Right ventricle myocardium inferior (tissue), 1 donor: ENCODE results near the gene CSNK1G3. TPM values are rescaled to one million over a fixed set of nuclear protein-coding genes. Genes with fewer than 3 reads are reported as not detected.
"Not testable (repeated sequence)": the region's sequence is repeated elsewhere in the genome, so short reads cannot be mapped to it uniquely, and the experiment has no call there.

Source experiments
- ATAC-seq: fragments of 200-7000 bp; cut with Tn5 transposase; one replicate; pipeline ENCODE4 v1.9.1; 2020; ENCODE audit warnings: mild to moderate bottlenecking, moderate library complexity
- DNase-seq: peaks from one replicate; pipeline ENCODE4 v3.0.0; 2021; ENCODE audit errors: missing footprints
- intact Hi-C: fragments of 100-400 bp; cut with DNase I; formaldehyde crosslinking; loops from one replicate; pipeline ENCODE4 v1.11.0; 2022
- long read RNA-seq: library from polyadenylated mRNA; unstranded; transcript quantifications from one replicate; pipeline ENCODE4 v2.0.0, GENCODE V29; 2021
- total RNA-seq: library from RNA; stranded (reverse); fragmentation: NEBNext Ultra II Directional; extraction: Animal tissue kit (Norgen Biotek cat#: 25700); gene quantifications from one replicate; pipeline ENCODE4 v1.2.1, GENCODE V29; 2021
- donor health status: DM: no; HTN: yes; CAD: no; lungs with severe emphysema.

The CSNK1G3 gene
- 20.6 TPM for total RNA-seq
- long read RNA-seq, full-length matches to known transcripts = 3 of 7 reads
- long read RNA-seq, partial matches to known transcripts = 0 of 7 reads
- long read RNA-seq, other reads (novel, unspliced or antisense) = 4 of 7 reads

- ATAC-seq (peak; percentile 99), DNase-seq (peak; percentile 97)
- intact Hi-C loops = loop anchor here (1.0 to 5.0 kb wide), 3 partner anchors 70 to 99 kb away; partner anchors contain the start of gene CEP120
Measured at GRCh38 chr5:123511648-123512605, at the start of gene CSNK1G3. TSS of gene CSNK1G3 (plus strand) at chr5:123512177. CDS start at chr5:123545664, 33,487 bp downstream.

GRCh38 chr5:123466839-123467238, 45.1 kb upstream of the CSNK1G3 start:
- intact Hi-C loops, DNase-seq, ATAC-seq: not testable (repeated sequence)

GRCh38 chr5:123471385-123471784, 40.6 kb upstream of the CSNK1G3 start:
- intact Hi-C loops = no loop called here
- ATAC-seq (no peak), DNase-seq (no peak)

- DNase-seq = no peak
- ATAC-seq = peak; percentile 50
Measured at GRCh38 chr5:123472150-123472924, 39.6 kb upstream of the CSNK1G3 start.

GRCh38 chr5:123474228-123474627, 37.7 kb upstream of the CSNK1G3 start:
- intact Hi-C loops = no loop called here
- ATAC-seq (no peak), DNase-seq (no peak)

More at GRCh38 chr5:123472150-123472924, 39.6 kb upstream of the CSNK1G3 start:
- intact Hi-C loops = no loop called here

- DNase-seq = no peak
Measured at GRCh38 chr5:123476731-123477130, 35.2 kb upstream of the CSNK1G3 start.

GRCh38 chr5:123478546-123478945, 33.4 kb upstream of the CSNK1G3 start:
- intact Hi-C loops = no loop called here
- DNase-seq (no peak), ATAC-seq (no peak)

More at GRCh38 chr5:123476731-123477130, 35.2 kb upstream of the CSNK1G3 start:
- ATAC-seq = no peak
- intact Hi-C loops = no loop called here

- DNase-seq = no peak
- no peak for ATAC-seq
- intact Hi-C loops = no loop called here
Measured at GRCh38 chr5:123482258-123482657, 29.7 kb upstream of the CSNK1G3 start.

GRCh38 chr5:123483446-123484077, 28.4 kb upstream of the CSNK1G3 start:
- no peak for ATAC-seq
- intact Hi-C loops = no loop called here

GRCh38 chr5:123485275-123485674, 26.7 kb upstream of the CSNK1G3 start:
- ATAC-seq (no peak), DNase-seq (no peak)
- intact Hi-C loops = no loop called here

More at GRCh38 chr5:123483446-123484077, 28.4 kb upstream of the CSNK1G3 start:
- DNase-seq = no peak

GRCh38 chr5:123486951-123487655, 24.9 kb upstream of the CSNK1G3 start:
- intact Hi-C loops = no loop called here
- no peak for DNase-seq
- ATAC-seq = peak; percentile 37

GRCh38 chr5:123490974-123491373, 21.0 kb upstream of the CSNK1G3 start:
- intact Hi-C loops = no loop called here
- no peak for ATAC-seq

GRCh38 chr5:123495211-123495610, 16.8 kb upstream of the CSNK1G3 start:
- ATAC-seq, intact Hi-C loops, DNase-seq: not testable (repeated sequence)

More at GRCh38 chr5:123490974-123491373, 21.0 kb upstream of the CSNK1G3 start:
- no peak for DNase-seq

- intact Hi-C loops = no loop called here
- no peak for ATAC-seq
- DNase-seq = peak; percentile 64
Measured at GRCh38 chr5:123496892-123497291, 15.1 kb upstream of the CSNK1G3 start.

GRCh38 chr5:123500471-123500870, 11.5 kb upstream of the CSNK1G3 start:
- no peak for DNase-seq
- ATAC-seq = no peak
- intact Hi-C loops = no loop called here

GRCh38 chr5:123502120-123502519, 9.9 kb upstream of the CSNK1G3 start:
- intact Hi-C loops = no loop called here
- no peak for DNase-seq
- no peak for ATAC-seq

- DNase-seq = no peak
- no peak for ATAC-seq
- intact Hi-C loops = no loop called here
Measured at GRCh38 chr5:123503299-123503698, 8.7 kb upstream of the CSNK1G3 start.

GRCh38 chr5:123505633-123506032, 6.3 kb upstream of the CSNK1G3 start:
- intact Hi-C loops = no loop called here
- no peak for ATAC-seq
- no peak for DNase-seq
